Stimulated activated CD4-positive, alpha-beta T cell treated with anti-CD3 and anti-CD28 coated beads, Interleukin-12 subunit alpha, Interleukin-12 subunit beta, amount 100 ng/mL, for 48 hours (primary cell): ENCODE data around the gene CRAMP1.
"Not testable (repeated sequence)": the region's sequence is repeated elsewhere in the genome, so short reads cannot be mapped to it uniquely, and the experiment has no call there.

Experiments
- DNase-seq, 3 donors: peaks; one replicate each; pipeline ENCODE4 v3.0.0-alpha.2; 2020; ENCODE audit warnings: low read depth in 2 of 3, low spot score in 1 of 3

Gene CRAMP1

GRCh38 chr16:1612320-1613111 is at the start of gene CRAMP1:
CRAMP1 (plus strand) TSS chr16:1612360; CDS start chr16:1614640, 2,280 bp downstream.
- DNase-seq, result peak in 1 of 3 donors; percentile 23

- no peak for DNase-seq
Measured at GRCh38 chr16:1563786-1564185, 48.4 kb upstream of the CRAMP1 start.

- DNase-seq, result no peak
Measured at GRCh38 chr16:1564325-1564724, 47.8 kb upstream of the CRAMP1 start.

GRCh38 chr16:1565083-1565805 is 46.9 kb upstream of the CRAMP1 start:
- no peak for DNase-seq

- no peak for DNase-seq
Measured at GRCh38 chr16:1567988-1568387, 44.2 kb upstream of the CRAMP1 start.

GRCh38 chr16:1571012-1571671 is 41.0 kb upstream of the CRAMP1 start:
- no peak for DNase-seq

- DNase-seq, result no peak
Measured at GRCh38 chr16:1572673-1573072, 39.5 kb upstream of the CRAMP1 start.

- no peak for DNase-seq
Measured at GRCh38 chr16:1573301-1573700, 38.9 kb upstream of the CRAMP1 start.

- no peak for DNase-seq
Measured at GRCh38 chr16:1575578-1575977, 36.6 kb upstream of the CRAMP1 start.

- DNase-seq, result no peak
Measured at GRCh38 chr16:1579214-1579613, 32.9 kb upstream of the CRAMP1 start.

- DNase-seq, result no peak
Measured at GRCh38 chr16:1580256-1580655, 31.9 kb upstream of the CRAMP1 start.

- DNase-seq, result no peak
Measured at GRCh38 chr16:1580956-1581355, 31.2 kb upstream of the CRAMP1 start.

- DNase-seq, result no peak
Measured at GRCh38 chr16:1581804-1582203, 30.4 kb upstream of the CRAMP1 start.

GRCh38 chr16:1583180-1583579 is 29.0 kb upstream of the CRAMP1 start:
- no peak for DNase-seq

- DNase-seq, result no peak
Measured at GRCh38 chr16:1584926-1585484, 27.2 kb upstream of the CRAMP1 start.

- DNase-seq, result no peak
Measured at GRCh38 chr16:1590366-1590765, 21.8 kb upstream of the CRAMP1 start.

- DNase-seq, result no peak
Measured at GRCh38 chr16:1590930-1591705, 21.0 kb upstream of the CRAMP1 start.

GRCh38 chr16:1592446-1592845 is 19.7 kb upstream of the CRAMP1 start:
- DNase-seq, result no peak

GRCh38 chr16:1595511-1595910 is 16.6 kb upstream of the CRAMP1 start:
- not testable (repeated sequence) for DNase-seq

- no peak for DNase-seq
Measured at GRCh38 chr16:1596516-1596915, 15.6 kb upstream of the CRAMP1 start.

- no peak for DNase-seq
Measured at GRCh38 chr16:1597154-1597553, 15.0 kb upstream of the CRAMP1 start.
